A549 (cell line): Measurements from ENCODE around the gene ROR1. TPM values are rescaled to one million over a fixed set of nuclear protein-coding genes. Genes with fewer than 3 reads are reported as not detected.

Source experiments
- ATAC-seq, 2 experiments: fragments of 200-7000 bp in 1 of 2; fragments of >200 bp in 1 of 2; cut with Nextera tagmentation in 1 of 2; cut with Tn5 transposase in 1 of 2; 3 replicates each; pipeline versions ENCODE4 v1.8.0 to v1.9.1; 2018 to 2020; ENCODE audit warnings: mild to moderate bottlenecking in 1 of 2, moderate library complexity in 1 of 2
- CTCF ChIA-PET: fragments of 300-600 bp; sonication (Branson Sonifier 250); formaldehyde crosslinking; extraction: SDS; loops from one replicate; lab custom pipeline; 2021; ENCODE audit warnings: antibody characterized with exemption, inconsistent platforms; lab: Yijun Ruan, JAX
- POLR2A ChIA-PET: fragments of 350-600 bp; formaldehyde crosslinking; extraction: SDS; loops from one replicate; lab custom pipeline; 2021; ENCODE audit warnings: antibody characterized with exemption, inconsistent platforms; lab: Yijun Ruan, JAX
- DNase-seq, 2 experiments: peaks; one replicate each; pipeline versions ENCODE4 v3.0.0 to v3.0.0-alpha.2; 2011 to 2016; ENCODE audit warnings: low read depth in 1 of 2, low spot score in 1 of 2
- FAIRE-seq: peaks from 2 replicates; lab custom pipeline; 2011; peaks lifted over from hg19 to GRCh38; lab: Jason Lieb, UNC
- H3K27ac ChIP-seq, 2 experiments: fragments of >200 bp; sonication (Bioruptor Twin); formaldehyde crosslinking; 3 replicates each; pipeline ENCODE4 v1.5.1; 2016 to 2017
- H3K4me1 ChIP-seq: fragments of >200 bp; sonication (Bioruptor Twin); formaldehyde crosslinking; 3 replicates; pipeline ENCODE4 v1.6.1; 2016
- H3K4me2 ChIP-seq: fragments of >200 bp; sonication (Bioruptor Twin); formaldehyde crosslinking; 3 replicates; pipeline ENCODE4 v1.6.1; 2016
- H3K4me3 ChIP-seq: fragments of >200 bp; sonication (Bioruptor Twin); formaldehyde crosslinking; 3 replicates; pipeline ENCODE4 v1.5.1; 2016
- H3K9me3 ChIP-seq: fragments of >200 bp; sonication (Bioruptor Twin); formaldehyde crosslinking; 3 replicates; pipeline ENCODE4 v1.6.1; 2016
- ATOH8 ChIP-seq: fragments of 250-450 bp; sonication (Bioruptor Pico); IDR thresholded peaks from 2 replicates; pipeline ENCODE4 v1.5.0; 2020; ENCODE audit warnings: low read depth, mild to moderate bottlenecking, moderate library complexity
- BHLHE40 ChIP-seq: IDR thresholded peaks from 2 replicates; pipeline ENCODE4 v1.6.1; 2012; ENCODE audit warnings: low read depth, low read length, inconsistent platforms
- CHD2 ChIP-seq: fragments of 150-350 bp; IDR thresholded peaks from 2 replicates; pipeline ENCODE4 v1.6.1; 2014; ENCODE audit warnings: low read length; ENCODE audit not compliant: partially characterized antibody
- E2F6 ChIP-seq: IDR thresholded peaks from 2 replicates; pipeline ENCODE4 v1.6.1; 2012; ENCODE audit warnings: low read depth, borderline replicate concordance
- FOSB ChIP-seq: fragments of 250-450 bp; sonication (Bioruptor Pico); IDR thresholded peaks from 2 replicates; pipeline ENCODE4 v1.5.0; 2020; ENCODE audit warnings: mild to moderate bottlenecking, moderate library complexity
- HMGXB4 ChIP-seq: fragments of 250-450 bp; sonication (Bioruptor Pico); IDR thresholded peaks from 2 replicates; pipeline ENCODE4 v1.5.0; 2021; ENCODE audit warnings: mild to moderate bottlenecking, moderate library complexity, borderline replicate concordance
- HOXA7 ChIP-seq: fragments of 250-450 bp; sonication (Bioruptor Pico); IDR thresholded peaks from 2 replicates; pipeline ENCODE4 v1.5.0; 2020; ENCODE audit warnings: mild to moderate bottlenecking, moderate library complexity
- HOXB13 ChIP-seq: fragments of 250-450 bp; sonication (Bioruptor Pico); IDR thresholded peaks from 2 replicates; pipeline ENCODE4 v1.5.0; 2020; ENCODE audit warnings: low read depth, mild to moderate bottlenecking, moderate library complexity
- JUNB ChIP-seq: fragments of >200 bp; sonication (Bioruptor Twin); formaldehyde crosslinking; IDR thresholded peaks from 2 replicates; pipeline ENCODE4 v1.6.1; 2016
- KDM1A ChIP-seq: fragments of 200-600 bp; sonication (generic); IDR thresholded peaks from 2 replicates; pipeline ENCODE4 v1.6.1; 2016; ENCODE audit warnings: low read depth, mild to moderate bottlenecking
- MAX ChIP-seq: IDR thresholded peaks from 2 replicates; pipeline ENCODE4 v1.6.1; 2012
- MYC ChIP-seq: IDR thresholded peaks from 2 replicates; pipeline ENCODE4 v1.6.1; 2012; ENCODE audit warnings: mild to moderate bottlenecking, inconsistent platforms, low read length, improper control_type of control experiment, borderline replicate concordance
- PBX3 ChIP-seq: IDR thresholded peaks from 2 replicates; pipeline ENCODE4 v1.6.1; 2012
- POLR2A ChIP-seq: IDR thresholded peaks from 2 replicates; pipeline ENCODE4 v1.6.1; 2012; ENCODE audit warnings: mild to moderate bottlenecking, low read length
- POLR2AphosphoS2 ChIP-seq: conservative IDR thresholded peaks from 2 replicates; pipeline ENCODE4 v1.6.1; 2012; ENCODE audit warnings: low read length, improper control_type of control experiment, inconsistent platforms
- RAD21 ChIP-seq, 2 experiments: fragments of >200 bp in 1 of 2; sonication (Bioruptor Twin) in 1 of 2; formaldehyde crosslinking in 1 of 2; IDR thresholded peaks in 1 of 2; conservative IDR thresholded peaks in 1 of 2; 2 replicates in 1 of 2; 3 replicates in 1 of 2; pipeline ENCODE4 v1.6.1; 2012 to 2018; ENCODE audit warnings: inconsistent platforms in 1 of 2
- RARB ChIP-seq: fragments of 250-450 bp; sonication (Bioruptor Pico); IDR thresholded peaks from 2 replicates; pipeline ENCODE4 v1.8.0; 2021; ENCODE audit warnings: mild to moderate bottlenecking, moderate library complexity
- RCOR1 ChIP-seq: fragments of 150-350 bp; IDR thresholded peaks from 2 replicates; pipeline ENCODE4 v1.6.1; 2014; ENCODE audit warnings: antibody characterized with exemption, low read length, low read depth
- REST ChIP-seq: fragments of 200-600 bp; sonication (generic); IDR thresholded peaks from 2 replicates; pipeline ENCODE4 v1.6.1; 2016; ENCODE audit warnings: antibody characterized with exemption, mild to moderate bottlenecking, moderate library complexity
- RFX5 ChIP-seq: fragments of 450-650 bp; IDR thresholded peaks from 2 replicates; pipeline ENCODE4 v1.7.1; 2014; ENCODE audit warnings: antibody characterized with exemption, mild to moderate bottlenecking, moderate library complexity
- RNF2 ChIP-seq: fragments of 200-600 bp; sonication (generic); IDR thresholded peaks from 2 replicates; pipeline ENCODE4 v1.6.1; 2016; ENCODE audit warnings: low read depth, mild to moderate bottlenecking, antibody characterized with exemption, moderate library complexity, borderline replicate concordance
- SMC3 ChIP-seq: fragments of >200 bp; sonication (Bioruptor Twin); formaldehyde crosslinking; IDR thresholded peaks from 3 replicates; pipeline ENCODE4 v1.6.1; 2018; ENCODE audit warnings: inconsistent platforms
- SREBF2 ChIP-seq: fragments of 450-650 bp; IDR thresholded peaks from 2 replicates; pipeline ENCODE4 v1.6.1; 2014; ENCODE audit warnings: mild to moderate bottlenecking, moderate library complexity
- TP53 ChIP-seq: fragments of 250-450 bp; sonication (Bioruptor Pico); IDR thresholded peaks from 2 replicates; pipeline ENCODE4 v1.5.0; 2021; ENCODE audit warnings: mild to moderate bottlenecking, moderate library complexity
- ZNF302 ChIP-seq: fragments of 250-450 bp; sonication (Bioruptor Pico); IDR thresholded peaks from 2 replicates; pipeline ENCODE4 v1.9.0; 2021; ENCODE audit warnings: inconsistent platforms, mild to moderate bottlenecking, moderate library complexity
- ZSCAN20 ChIP-seq: fragments of 250-450 bp; sonication (Bioruptor Pico); IDR thresholded peaks from 2 replicates; pipeline ENCODE4 v1.8.0; 2022; ENCODE audit warnings: mild to moderate bottlenecking, moderate library complexity
- WGBS: methylation state at CpG from one replicate; pipeline ENCODE4 v1.1.6; 2017; ENCODE audit errors: missing lambda C conversion rate; 5-methylcytosine and 5-hydroxymethylcytosine counted together
- polyA plus RNA-seq, 4 experiments: library from polyadenylated mRNA; depleted of rRNA in 3 of 4; stranded (reverse); fragments of >200 nt; fragmentation: RNase III in 1 of 4; extraction: RNeasy Plus Mini Kit Qiagen cat#74134 plus additional on column Dnase treatment in 1 of 4; gene quantifications; 2 replicates in 3 of 4; 3 replicates in 1 of 4; pipeline ENCODE4 v1.2.3, GENCODE V29; 2011 to 2017

The ROR1 gene
- polyA plus RNA-seq, 2 of the 4 experiments (the other 2 are of a cell fraction): 6.5 to 19.0 TPM

- POLR2A ChIA-PET: no interaction called here
- ATAC-seq (no peak), FAIRE-seq (no peak), DNase-seq (no peak)
- no peak overlapping the region for H3K4me2 ChIP-seq
- no peak overlapping the region; a peak in 1 of 6 replicates for H3K27ac ChIP-seq
- CTCF ChIA-PET: interaction anchor here (0.5 to 0.6 kb wide), 2 partner anchors 279 to 372 kb away, joined by 3 read pairs; no protein-coding TSS in a partner anchor
- no peaks in the 10 kb centered on the region for H3K9me3 ChIP-seq
- H3K4me1 ChIP-seq: peaks cover 26% of the 10 kb centered on the region
- no peak for TF ChIP-seq RAD21 (conservative IDR thresholded peaks at IDR 0.05 in 1 of 2, IDR thresholded peaks at IDR 0.05 in 1 of 2)
- no peak for TF ChIP-seq KDM1A
- TF ChIP-seq CHD2: no peak
- TF ChIP-seq SMC3: no peak
- no peak for TF ChIP-seq ZNF302 (CRISPR knock-in tag)
- TF ChIP-seq RNF2: no peak
- TF ChIP-seq SREBF2: no peak
- TF ChIP-seq POLR2A: no peak
- no peak for TF ChIP-seq ZSCAN20
- no peak for TF ChIP-seq HOXB13 (CRISPR knock-in tag)
- no peak for TF ChIP-seq JUNB
- TF ChIP-seq E2F6: no peak
- TF ChIP-seq POLR2AphosphoS2: no peak
- TF ChIP-seq BHLHE40: no peak
- no peak overlapping the region for H3K4me3 ChIP-seq
- 92% methylated on average over 5 of the region's 5 CpGs for WGBS
These were observed 270.2 kb downstream of the ROR1 start for GRCh38 chr1:64043976-64044375.

- no peak for ATAC-seq
- Histone ChIP-seq H3K27ac (no peak overlapping the region), H3K4me1 (peaks cover 10% of the 10 kb centered on the region; the same call in 1 of the 3 replicates), H3K4me3 (no peak overlapping the region), H3K9me3 (no peaks in the 10 kb centered on the region), H3K4me2 (no peak overlapping the region)
- POLR2A ChIA-PET: no interaction called here
- CTCF ChIA-PET: no interaction called here
- no peak for FAIRE-seq
- WGBS: 92% methylated on average over 2 of the region's 2 CpGs
- no peak for DNase-seq
- TF ChIP-seq MYC: no peak
- no peak for TF ChIP-seq RCOR1
- TF ChIP-seq ATOH8 (CRISPR knock-in tag): no peak
- no peak for TF ChIP-seq FOSB
- no peak for TF ChIP-seq PBX3
- TF ChIP-seq POLR2A: no peak
- no peak for TF ChIP-seq MAX
- no peak for TF ChIP-seq HMGXB4 (CRISPR knock-in tag)
These were observed 272.4 kb downstream of the ROR1 start for GRCh38 chr1:64046243-64046642.

GRCh38 chr1:64046891-64047290 lies 273.1 kb downstream of the ROR1 start:
- no peak for TF ChIP-seq HOXA7 (CRISPR knock-in tag)
- no peak for TF ChIP-seq RARB (CRISPR knock-in tag)
- TF ChIP-seq TP53: no peak
- TF ChIP-seq RFX5: no peak
- no peak for TF ChIP-seq REST
- H3K4me1 ChIP-seq: peaks cover 14% of the 10 kb centered on the region; the same call in 2 of the 3 replicates
- POLR2A ChIA-PET: no interaction called here
- DNase-seq (no peak), ATAC-seq (no peak), FAIRE-seq (no peak)
- H3K4me3 ChIP-seq: no peak overlapping the region
- CTCF ChIA-PET: no interaction called here
- H3K27ac ChIP-seq: no peak overlapping the region
- H3K9me3 ChIP-seq: no peaks in the 10 kb centered on the region
- no peak overlapping the region for H3K4me2 ChIP-seq
